Measurements from ENCODE around the gene STAM2.
"Not testable (repeated sequence)": the region's sequence is repeated elsewhere in the genome, so short reads cannot be mapped to it uniquely, and the experiment has no call there.

Gene STAM2

GRCh38 chr2:152171718-152172117 lies 3.8 kb downstream of the STAM2 start:
- no peak for DNase-seq

- not testable (repeated sequence) for DNase-seq
These were observed 6.4 kb downstream of the STAM2 start for GRCh38 chr2:152169158-152169557.

- not testable (repeated sequence) for DNase-seq
These were observed 8.1 kb downstream of the STAM2 start for GRCh38 chr2:152167470-152167869.

- no peak for DNase-seq
These were observed 8.5 kb downstream of the STAM2 start for GRCh38 chr2:152167065-152167464.

- peak; percentile 12 for DNase-seq
These were observed 8.9 kb downstream of the STAM2 start for GRCh38 chr2:152166633-152167032.

GRCh38 chr2:152165780-152166179 lies 9.8 kb downstream of the STAM2 start:
- no peak for DNase-seq

GRCh38 chr2:152165306-152165705 lies 10.3 kb downstream of the STAM2 start:
- DNase-seq: no peak

- not testable (repeated sequence) for DNase-seq
These were observed 11.9 kb downstream of the STAM2 start for GRCh38 chr2:152163669-152164068.

- DNase-seq: no peak
These were observed 13.4 kb downstream of the STAM2 start for GRCh38 chr2:152162141-152162540.

- no peak for DNase-seq
These were observed 14.0 kb downstream of the STAM2 start for GRCh38 chr2:152161598-152161997.

GRCh38 chr2:152160378-152160777 lies 15.2 kb downstream of the STAM2 start:
- DNase-seq: not testable (repeated sequence)

- DNase-seq: no peak
These were observed 18.3 kb downstream of the STAM2 start for GRCh38 chr2:152157253-152157652.

- DNase-seq: no peak
These were observed 20.4 kb downstream of the STAM2 start for GRCh38 chr2:152155209-152155608.

GRCh38 chr2:152154462-152154861 lies 21.1 kb downstream of the STAM2 start:
- DNase-seq: no peak

GRCh38 chr2:152134488-152135280 lies 40.9 kb downstream of the STAM2 start:
- DNase-seq: peak; percentile 18

- no peak for DNase-seq
These were observed 43.3 kb downstream of the STAM2 start for GRCh38 chr2:152132306-152132705.

GRCh38 chr2:152127628-152128027 lies 47.9 kb downstream of the STAM2 start:
- DNase-seq: no peak

- no peak for DNase-seq
These were observed 48.9 kb downstream of the STAM2 start for GRCh38 chr2:152126664-152127063.

GRCh38 chr2:152122161-152122560 lies 53.4 kb downstream of the STAM2 start:
- DNase-seq: no peak

- no peak for DNase-seq
These were observed 55.1 kb downstream of the STAM2 start for GRCh38 chr2:152120430-152120829.

GRCh38 chr2:152115952-152116351 lies 59.6 kb downstream of the STAM2 start:
- DNase-seq: no peak

- no peak for DNase-seq
These were observed 61.2 kb downstream of the STAM2 start for GRCh38 chr2:152114366-152114765.

GRCh38 chr2:152107140-152107539 lies 68.4 kb downstream of the STAM2 start:
- not testable (repeated sequence) for DNase-seq

GRCh38 chr2:152106464-152106863 lies 69.1 kb downstream of the STAM2 start:
- DNase-seq: peak; percentile 20

- DNase-seq: no peak
These were observed 72.3 kb downstream of the STAM2 start for GRCh38 chr2:152103271-152103670.
